ENCODE results near the gene MAGEA4. TPM values are rescaled to one million over a fixed set of nuclear protein-coding genes. Genes with fewer than 3 reads are reported as not detected.
A peak's percentile ranks its signal among the peaks of the same experiment; 100 is the strongest.

The MAGEA4 gene
- total RNA-seq, 1 donor, result not detected

GRCh38 chrX:151973851-151974335 lies 61.2 kb downstream of the MAGEA4 start:
- TF ChIP-seq CTCF (IDR thresholded peaks at IDR 0.05; ENCODE audit: insufficient read depth, low read depth, low read length), result no peak
- peak overlapping the region; percentile 66 for H3K4me3 ChIP-seq (ENCODE audit: low read depth, low read length)
- no peak for DNase-seq (ENCODE audit: low read depth)

Other genes with a start within 250 kb of the MAGEA4 start
- gene PRRG3, start 217.4 kb upstream of the MAGEA4 start, total RNA-seq, result not detected in 2 replicates
- not detected in 2 replicates for gene FATE1, start 196.9 kb upstream of the MAGEA4 start, total RNA-seq
- gene CNGA2, start 178.1 kb upstream of the MAGEA4 start, total RNA-seq, result not detected in 2 replicates
- gene GABRE, start 61.8 kb downstream of the MAGEA4 start, total RNA-seq, result 24.2 and 50.1 TPM in 2 replicates
- gene MAGEA10, start 225.7 kb downstream of the MAGEA4 start, total RNA-seq, result not detected in 2 replicates